ENCODE measurements around the gene WRAP53. TPM values are rescaled to one million over a fixed set of nuclear protein-coding genes. Genes with fewer than 3 reads are reported as not detected.

WRAP53 gene
- total and polyA plus RNA-seq, 9 donors: 1.1 to 10.1 (median 6.1) TPM

- no peak overlapping the region for H3K4me3 ChIP-seq
- no peak for DNase-seq
- 69 to 70% (median 70%) methylated on average over 14 of the region's 14 CpGs for WGBS, 3 donors
- H3K4me1 ChIP-seq (ENCODE audit: insufficient read depth): no peaks in the 10 kb centered on the region
- H3K27ac ChIP-seq: no peak overlapping the region
- intact Hi-C loops (cut with DNase I): loop anchor here in 3 of 4 donors (5.0 to 10.0 kb wide), 5 partner anchors 83 to 315 kb away; partner anchors contain the start of genes CYB5D1 (in 1 of the 3), NAA38 (in 1 of the 3) and TMEM88 (in 1 of the 3)
- no peaks in the 10 kb centered on the region for H3K36me3 ChIP-seq
- no peaks in the 10 kb centered on the region for H3K27me3 ChIP-seq
- no peak for TF ChIP-seq CTCF (IDR thresholded peaks at IDR 0.05)
- TF ChIP-seq EP300 (IDR thresholded peaks at IDR 0.05): no peak
- TF ChIP-seq POLR2A (IDR thresholded peaks at IDR 0.05): no peak
- no peaks in the 10 kb centered on the region for H3K9me3 ChIP-seq
These were observed 51.5 kb downstream of the WRAP53 start for GRCh38 chr17:7739746-7740145.

- no peak for TF ChIP-seq POLR2A (IDR thresholded peaks at IDR 0.05)
- TF ChIP-seq EP300 (IDR thresholded peaks at IDR 0.05): no peak
- TF ChIP-seq CTCF (IDR thresholded peaks at IDR 0.05): no peak
- H3K27ac ChIP-seq: no peak overlapping the region
- H3K27me3 ChIP-seq: no peaks in the 10 kb centered on the region
- WGBS, 3 donors: 51 to 67% (median 64%) methylated on average over 42 of the region's 42 CpGs
- H3K9me3 ChIP-seq: no peaks in the 10 kb centered on the region
- H3K4me3 ChIP-seq: no peak overlapping the region
- H3K36me3 ChIP-seq: no peaks in the 10 kb centered on the region
- intact Hi-C loops (cut with DNase I): loop anchor here in 3 of 4 donors (5.0 to 10.0 kb wide), 5 partner anchors 82 to 314 kb away; partner anchors contain the start of genes CYB5D1 (in 1 of the 3), NAA38 (in 1 of the 3) and TMEM88 (in 1 of the 3)
- no peaks in the 10 kb centered on the region for H3K4me1 ChIP-seq (ENCODE audit: insufficient read depth)
- DNase-seq: peak in 2 of 5 donors; percentile 49 to 54
These were observed 52.3 kb downstream of the WRAP53 start for GRCh38 chr17:7740481-7741001.

GRCh38 chr17:7742729-7743128 lies 54.5 kb downstream of the WRAP53 start:
- no peak overlapping the region for H3K4me3 ChIP-seq
- 46 to 57% (median 48%) methylated on average over 10 of the region's 10 CpGs for WGBS, 3 donors
- peaks cover 3% of the 10 kb centered on the region for H3K4me1 ChIP-seq (ENCODE audit: insufficient read depth)
- H3K27ac ChIP-seq: no peak overlapping the region
- TF ChIP-seq CTCF (IDR thresholded peaks at IDR 0.05) (no peak), EP300 (IDR thresholded peaks at IDR 0.05) (no peak), POLR2A (IDR thresholded peaks at IDR 0.05) (no peak)
- intact Hi-C loops (cut with DNase I): loop anchor here in 3 of 4 donors (5.0 to 10.0 kb wide), 5 partner anchors 80 to 312 kb away; partner anchors contain the start of genes CYB5D1 (in 1 of the 3), NAA38 (in 1 of the 3) and TMEM88 (in 1 of the 3)
- no peaks in the 10 kb centered on the region for H3K9me3 ChIP-seq
- H3K27me3 ChIP-seq: no peaks in the 10 kb centered on the region
- H3K36me3 ChIP-seq: no peaks in the 10 kb centered on the region
- DNase-seq: no peak

- TF ChIP-seq CTCF (IDR thresholded peaks at IDR 0.05) (no peak), EP300 (IDR thresholded peaks at IDR 0.05) (no peak), POLR2A (IDR thresholded peaks at IDR 0.05) (no peak)
- intact Hi-C loops (cut with DNase I): loop anchor here in 3 of 4 donors (5.0 to 10.0 kb wide), 5 partner anchors 78 to 310 kb away; partner anchors contain the start of genes CYB5D1 (in 1 of the 3), NAA38 (in 1 of the 3) and TMEM88 (in 1 of the 3)
- 47 to 52% (median 48%) methylated on average over 8 of the region's 8 CpGs for WGBS, 3 donors
- Histone ChIP-seq H3K4me3 (no peak overlapping the region), H3K4me1 (ENCODE audit: insufficient read depth) (peaks cover 3% of the 10 kb centered on the region), H3K36me3 (no peaks in the 10 kb centered on the region), H3K27ac (no peak overlapping the region), H3K9me3 (no peaks in the 10 kb centered on the region), H3K27me3 (no peaks in the 10 kb centered on the region)
- no peak for DNase-seq
These were observed 56.1 kb downstream of the WRAP53 start for GRCh38 chr17:7744416-7744815.
